HG03280 (cell line): Measurements from ENCODE around the gene IBTK.
"Not testable (repeated sequence)": the region's sequence is repeated elsewhere in the genome, so short reads cannot be mapped to it uniquely, and the experiment has no call there.

Source experiments
- ATAC-seq: cut with Tn5 transposase; IDR thresholded peaks from one replicate; pipeline ENCODE4 v1.9.1; 2021; ENCODE audit warnings: mild to moderate bottlenecking, moderate library complexity; ENCODE audit not compliant: unreplicated experiment

IBTK gene

GRCh38 chr6:82248273-82248735, 760 bp upstream of the IBTK start:
- peak; percentile 33 for ATAC-seq

GRCh38 chr6:82246802-82247504, 591 bp downstream of the IBTK start:
- peak; percentile 29 for ATAC-seq

GRCh38 chr6:82246370-82246769, 1.2 kb downstream of the IBTK start:
- ATAC-seq: no peak

GRCh38 chr6:82245376-82245775, 2.2 kb downstream of the IBTK start:
- no peak for ATAC-seq

- no peak for ATAC-seq
Observed at GRCh38 chr6:82243884-82244283, 3.7 kb downstream of the IBTK start.

GRCh38 chr6:82240186-82240585, 7.4 kb downstream of the IBTK start:
- no peak for ATAC-seq

GRCh38 chr6:82239597-82239996, 7.9 kb downstream of the IBTK start:
- no peak for ATAC-seq

- no peak for ATAC-seq
Observed at GRCh38 chr6:82237013-82237412, 10.5 kb downstream of the IBTK start.

GRCh38 chr6:82227770-82228169, 19.8 kb downstream of the IBTK start:
- peak; percentile 94 for ATAC-seq

- no peak for ATAC-seq
Observed at GRCh38 chr6:82220167-82220566, 27.4 kb downstream of the IBTK start.

- ATAC-seq: no peak
Observed at GRCh38 chr6:82217018-82217586, 30.4 kb downstream of the IBTK start.

- ATAC-seq: no peak
Observed at GRCh38 chr6:82216549-82216948, 31.0 kb downstream of the IBTK start.

GRCh38 chr6:82211326-82211725, 36.2 kb downstream of the IBTK start:
- ATAC-seq: no peak

GRCh38 chr6:82208913-82209312, 38.6 kb downstream of the IBTK start:
- no peak for ATAC-seq

GRCh38 chr6:82205930-82206392, 41.6 kb downstream of the IBTK start:
- no peak for ATAC-seq

- ATAC-seq: no peak
Observed at GRCh38 chr6:82204020-82204419, 43.5 kb downstream of the IBTK start.

- no peak for ATAC-seq
Observed at GRCh38 chr6:82197784-82198183, 49.8 kb downstream of the IBTK start.

GRCh38 chr6:82197245-82197644, 50.3 kb downstream of the IBTK start:
- ATAC-seq: not testable (repeated sequence)

- no peak for ATAC-seq
Observed at GRCh38 chr6:82196161-82196560, 51.4 kb downstream of the IBTK start.

GRCh38 chr6:82195619-82196018, 51.9 kb downstream of the IBTK start:
- no peak for ATAC-seq

GRCh38 chr6:82185948-82186535, 61.5 kb downstream of the IBTK start:
- ATAC-seq: no peak

GRCh38 chr6:82183642-82184282, 63.8 kb downstream of the IBTK start:
- ATAC-seq: no peak
